ENCODE measurements around the gene SETDB2. TPM values are rescaled to one million over a fixed set of nuclear protein-coding genes. Genes with fewer than 3 reads are reported as not detected.

The SETDB2 gene
- total RNA-seq, 1 donor from 2014 or later: 10.8 TPM

GRCh38 chr13:49456156-49456555, 12.1 kb downstream of the SETDB2 start:
- no peak overlapping the region for H3K27ac Mint-ChIP-seq
- no peaks in the 10 kb centered on the region for H3K9me3 Mint-ChIP-seq
- no peaks in the 10 kb centered on the region for H3K27me3 Mint-ChIP-seq (ENCODE audit: low read depth)
- H3K4me3 Mint-ChIP-seq: no peak overlapping the region
- DNase-seq (ENCODE audit: low spot score in 2 of 2, unreplicated experiment in 2 of 2): no peak
- no peak for TF ChIP-seq CTCF (IDR thresholded peaks at IDR 0.05; ENCODE audit: unreplicated experiment)
- H3K4me1 Mint-ChIP-seq: peaks cover 5% of the 10 kb centered on the region
- H3K36me3 Mint-ChIP-seq: peaks cover 9% of the 10 kb centered on the region

- no peak overlapping the region for H3K4me3 Mint-ChIP-seq
- peaks cover 3% of the 10 kb centered on the region for H3K9me3 Mint-ChIP-seq
- no peak overlapping the region for H3K27ac Mint-ChIP-seq
- no peaks in the 10 kb centered on the region for H3K27me3 Mint-ChIP-seq (ENCODE audit: low read depth)
- no peak for DNase-seq (ENCODE audit: low spot score in 2 of 2, unreplicated experiment in 2 of 2)
- peaks cover 19% of the 10 kb centered on the region for H3K36me3 Mint-ChIP-seq
- H3K4me1 Mint-ChIP-seq: peaks cover 5% of the 10 kb centered on the region
- TF ChIP-seq CTCF (IDR thresholded peaks at IDR 0.05; ENCODE audit: unreplicated experiment): no peak
Observed at GRCh38 chr13:49457221-49457620, 13.1 kb downstream of the SETDB2 start.

DNA sequence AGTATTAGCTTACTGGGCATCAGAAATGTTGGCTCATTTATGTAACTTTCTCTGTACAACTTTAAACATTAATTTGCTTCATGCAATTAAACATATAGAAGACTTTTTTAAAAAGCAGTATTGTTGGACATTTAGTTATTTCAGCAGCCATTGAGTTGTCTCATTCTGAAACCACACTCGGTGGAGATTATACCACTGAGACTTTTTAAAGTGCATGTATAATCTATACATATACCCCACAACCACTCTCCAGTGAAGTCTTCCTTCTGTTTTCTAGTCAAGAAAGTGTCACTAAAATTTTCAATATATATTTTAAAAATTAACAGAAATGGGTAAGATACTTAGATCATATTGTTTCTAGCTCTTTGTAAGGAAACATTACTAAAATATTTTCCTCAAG, 15.5 kb downstream of the SETDB2 start:
- DNase-seq (ENCODE audit: low spot score in 2 of 2, unreplicated experiment in 2 of 2): no peak
- H3K4me3 Mint-ChIP-seq: no peak overlapping the region
- peaks cover 22% of the 10 kb centered on the region for H3K9me3 Mint-ChIP-seq
- peaks cover 1% of the 10 kb centered on the region for H3K4me1 Mint-ChIP-seq
- H3K36me3 Mint-ChIP-seq: peaks cover 40% of the 10 kb centered on the region
- H3K27ac Mint-ChIP-seq: no peak overlapping the region
- no peaks in the 10 kb centered on the region for H3K27me3 Mint-ChIP-seq (ENCODE audit: low read depth)
- no peak for TF ChIP-seq CTCF (IDR thresholded peaks at IDR 0.05; ENCODE audit: unreplicated experiment)

DNA sequence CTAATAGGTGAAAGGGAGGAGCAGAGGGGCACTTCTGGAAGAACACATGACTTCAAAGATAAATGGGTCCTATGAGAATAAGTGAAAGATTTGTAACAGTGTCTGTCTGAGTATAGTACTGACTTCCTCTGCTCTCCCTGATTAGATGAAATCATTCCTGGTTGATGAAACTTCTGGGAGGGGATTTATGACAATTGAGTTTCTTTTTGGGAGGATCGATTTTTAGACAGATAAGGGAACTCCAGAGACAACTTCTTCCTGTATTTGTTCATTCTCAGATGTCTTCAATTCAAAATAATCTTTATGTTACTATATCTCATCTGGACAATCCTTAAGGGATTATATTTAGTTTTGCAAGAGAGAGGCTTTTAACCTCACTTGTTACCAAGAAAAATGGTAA, 20.0 kb downstream of the SETDB2 start:
- Mint-ChIP-seq H3K4me3 (no peak overlapping the region), H3K36me3 (peaks cover 45% of the 10 kb centered on the region), H3K27ac (no peak overlapping the region), H3K27me3 (ENCODE audit: low read depth) (no peaks in the 10 kb centered on the region), H3K9me3 (peaks cover 22% of the 10 kb centered on the region), H3K4me1 (no peaks in the 10 kb centered on the region)
- no peak for TF ChIP-seq CTCF (IDR thresholded peaks at IDR 0.05; ENCODE audit: unreplicated experiment)
- no peak for DNase-seq (ENCODE audit: low spot score in 2 of 2, unreplicated experiment in 2 of 2)

DNA sequence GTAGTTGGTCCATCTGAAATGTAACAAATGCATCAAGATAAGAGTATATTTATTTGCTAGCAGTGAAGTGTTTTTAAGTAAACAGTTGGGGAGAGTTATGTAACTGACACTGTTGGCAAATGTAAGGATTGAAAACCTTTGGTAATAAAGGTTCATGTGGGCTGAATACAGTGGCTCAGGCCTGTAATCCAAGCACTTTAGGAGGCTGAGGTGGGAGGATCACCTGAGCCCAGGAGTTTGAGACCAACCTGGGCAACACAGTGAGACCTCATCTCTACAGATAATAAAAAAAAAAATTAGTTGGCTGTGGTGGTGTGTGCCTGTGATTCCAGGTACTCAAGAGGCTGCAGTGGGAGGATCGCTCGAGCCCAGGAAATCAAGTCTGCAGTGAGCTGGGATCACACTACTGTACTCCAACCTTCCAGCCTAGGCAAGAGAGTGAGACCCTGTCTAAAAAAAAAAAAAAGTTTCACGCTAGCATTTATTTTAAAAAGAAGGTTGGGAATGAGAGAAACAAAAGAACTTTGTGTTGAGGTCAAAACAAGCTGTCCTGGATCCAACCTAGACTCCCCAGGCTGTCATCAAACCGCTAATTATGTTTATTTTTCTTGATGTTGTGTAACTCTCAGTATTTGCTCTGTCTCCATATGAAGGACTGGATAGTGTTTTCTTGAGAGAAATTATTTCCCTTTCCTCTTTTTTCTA, 20.7 kb downstream of the SETDB2 start:
- no peaks in the 10 kb centered on the region for H3K27me3 Mint-ChIP-seq (ENCODE audit: low read depth)
- no peak for DNase-seq (ENCODE audit: low spot score in 2 of 2, unreplicated experiment in 2 of 2)
- no peak overlapping the region for H3K4me3 Mint-ChIP-seq
- H3K9me3 Mint-ChIP-seq: peaks cover 22% of the 10 kb centered on the region
- H3K36me3 Mint-ChIP-seq: peaks cover 47% of the 10 kb centered on the region
- no peak overlapping the region for H3K27ac Mint-ChIP-seq
- no peaks in the 10 kb centered on the region for H3K4me1 Mint-ChIP-seq
- no peak for TF ChIP-seq CTCF (IDR thresholded peaks at IDR 0.05; ENCODE audit: unreplicated experiment)

Measured in mesothelial cell of epicardium (in vitro differentiated cells).